K562 treated with DMSO at 1 percent for 24 hours (cell line): ENCODE data around the gene TMEM250. TPM values are rescaled to one million over a fixed set of nuclear protein-coding genes. Genes with fewer than 3 reads are reported as not detected.

Experiments used
- total RNA-seq: library from RNA; unstranded; fragments of 300-600 nt; gene quantifications from 2 replicates; pipeline ENCODE4 v1.2.3, GENCODE V29; 2022; ENCODE audit warnings: low read depth; ENCODE audit not compliant: insufficient read depth

The TMEM250 gene
- total RNA-seq, result 73.1 and 83.9 TPM in 2 replicates

DNA sequence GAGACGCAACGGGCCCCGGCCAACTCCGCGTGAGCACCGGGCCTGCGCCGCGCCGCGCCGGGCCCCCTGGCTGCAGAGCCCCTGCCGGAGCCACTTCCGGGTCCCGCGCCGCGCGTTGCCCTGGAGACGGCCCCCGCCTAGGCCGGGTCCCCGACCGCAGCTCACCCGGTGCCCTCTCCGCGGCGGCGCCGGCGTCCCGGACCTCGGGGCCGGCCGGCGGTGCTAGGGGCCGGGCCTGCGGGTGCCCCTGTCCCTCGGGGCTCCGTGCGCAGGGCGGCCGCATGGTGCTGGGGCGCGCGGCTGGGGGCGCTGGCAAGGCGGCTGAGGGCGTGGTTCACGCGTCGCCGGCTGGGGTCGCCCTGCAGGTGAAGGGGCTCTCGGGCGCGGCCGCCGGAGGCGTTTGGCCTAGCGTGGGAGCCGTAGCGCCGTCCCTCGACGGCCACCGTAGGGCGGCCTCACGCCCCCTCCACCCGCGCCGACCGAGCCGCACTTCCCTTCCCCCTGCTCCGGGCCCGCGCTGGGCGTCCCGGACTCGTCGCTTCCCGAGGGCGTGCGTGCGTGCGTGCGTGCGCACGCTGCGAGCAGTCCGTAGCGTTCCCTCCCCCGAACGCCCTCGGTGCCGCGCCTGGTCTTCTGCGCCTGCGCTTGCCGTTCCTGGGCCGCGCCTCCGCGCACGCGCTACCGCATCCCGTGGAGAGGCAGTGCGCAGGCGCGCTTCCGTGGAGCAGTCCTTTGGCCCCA, at the start of gene TMEM250:
Gene TMEM250, minus strand, starts transcription at position 556 of the 741 bp plus-strand sequence. CDS start 1,975 bp downstream, outside the sequence.

GRCh38 chr9:136095070-136096058, 23.3 kb downstream of the TMEM250 start, which contains the start of gene NACC2:
TSS of gene NACC2 (minus strand) at chr9:136095289. CDS start at chr9:136050521, 44,768 bp downstream.

Other genes with a start within 250 kb of the TMEM250 start
- 15.5 and 23.5 TPM in 2 replicates for gene CAMSAP1, start 211.3 kb downstream of the TMEM250 start, total RNA-seq
- gene UBAC1, start 157.5 kb downstream of the TMEM250 start, total RNA-seq, result 243 and 269 TPM in 2 replicates
- 10.8 and 11.2 TPM in 2 replicates for gene NACC2, start 23.6 kb downstream of the TMEM250 start, total RNA-seq
- not detected in 2 replicates for gene LHX3, start 86.3 kb upstream of the TMEM250 start, total RNA-seq
- gene QSOX2, start 126.9 kb upstream of the TMEM250 start, total RNA-seq, result 14.6 and 14.9 TPM in 2 replicates
- gene CCDC187, start 185.2 kb upstream of the TMEM250 start, total RNA-seq, result 0.08 TPM in 1 of 2 replicates, not detected in the other
- gene GPSM1, start 208.7 kb upstream of the TMEM250 start, total RNA-seq, result 18.8 and 19.4 TPM in 2 replicates
- gene DNLZ, start 244.9 kb upstream of the TMEM250 start, total RNA-seq, result 23.4 and 26.0 TPM in 2 replicates